H9 (cell line): ENCODE results near the gene ZNF318. TPM values are rescaled to one million over a fixed set of nuclear protein-coding genes. Genes with fewer than 3 reads are reported as not detected.

Source experiments
- DNase-seq: peaks from one replicate; pipeline ENCODE4 v3.0.0-alpha.2; 2017
- H2AFZ ChIP-seq: one replicate; pipeline ENCODE4 v1.6.1; 2013; ENCODE audit warnings: mild to moderate bottlenecking, low read length, control low read depth, moderate library complexity
- H2AK5ac ChIP-seq: 2 replicates; pipeline ENCODE4 v1.6.1; 2013; ENCODE audit warnings: low read length, control low read depth, mixed read lengths; ENCODE audit not compliant: insufficient read length
- H2BK120ac ChIP-seq: one replicate; pipeline ENCODE4 v1.6.1; 2013; ENCODE audit warnings: low read depth, mild to moderate bottlenecking, low read length, control low read depth, inconsistent platforms; ENCODE audit not compliant: poor library complexity, severe bottlenecking
- H2BK12ac ChIP-seq: 2 replicates; pipeline ENCODE4 v1.6.1; 2013; ENCODE audit warnings: low read length, control low read depth, mixed read lengths, low read depth; ENCODE audit not compliant: insufficient read length
- H2BK15ac ChIP-seq: 2 replicates; pipeline ENCODE4 v1.6.1; 2013; ENCODE audit warnings: low read depth, low read length, control low read depth
- H2BK20ac ChIP-seq: one replicate; pipeline ENCODE4 v1.6.1; 2013; ENCODE audit warnings: low read depth, mild to moderate bottlenecking, low read length, control low read depth, inconsistent platforms; ENCODE audit not compliant: poor library complexity, severe bottlenecking
- H2BK5ac ChIP-seq: 2 replicates; pipeline ENCODE4 v1.6.1; 2013; ENCODE audit warnings: low read length, control low read depth, mixed read lengths; ENCODE audit not compliant: insufficient read length
- H3K14ac ChIP-seq: 2 replicates; pipeline ENCODE4 v1.6.1; 2013; ENCODE audit warnings: low read length, control low read depth; ENCODE audit not compliant: insufficient read depth
- H3K18ac ChIP-seq: 2 replicates; pipeline ENCODE4 v1.6.1; 2013; ENCODE audit warnings: low read depth, mild to moderate bottlenecking, mixed read lengths, low read length, control low read depth; ENCODE audit not compliant: insufficient read length
- H3K23ac ChIP-seq: 2 replicates; pipeline ENCODE4 v1.6.1; 2013; ENCODE audit warnings: low read length, control low read depth, mixed read lengths, low read depth; ENCODE audit not compliant: insufficient read length
- H3K23me2 ChIP-seq: 2 replicates; pipeline ENCODE4 v1.6.1; 2013; ENCODE audit warnings: low read depth, mild to moderate bottlenecking, mixed read lengths, low read length, control low read depth; ENCODE audit not compliant: insufficient read length, poor library complexity, severe bottlenecking
- H3K27ac ChIP-seq: 2 replicates; pipeline ENCODE4 v1.5.1; 2013; ENCODE audit warnings: low read length, control low read depth, mixed read lengths, low read depth; ENCODE audit not compliant: insufficient read length
- H3K27me3 ChIP-seq: 2 replicates; pipeline ENCODE4 v1.6.1; 2013; ENCODE audit warnings: low read length, control low read depth, inconsistent platforms; ENCODE audit not compliant: insufficient read depth
- H3K4ac ChIP-seq: 2 replicates; pipeline ENCODE4 v1.6.1; 2013; ENCODE audit warnings: low read depth, mild to moderate bottlenecking, control low read depth, inconsistent platforms, low read length, moderate library complexity
- H3K4me1 ChIP-seq: 2 replicates; pipeline ENCODE4 v1.6.1; 2013; ENCODE audit warnings: low read length, control low read depth, inconsistent platforms; ENCODE audit not compliant: insufficient read depth
- H3K4me2 ChIP-seq: 2 replicates; pipeline ENCODE4 v1.6.1; 2013; ENCODE audit warnings: low read length, control low read depth, mixed read lengths; ENCODE audit not compliant: insufficient read length, insufficient read depth
- H3K56ac ChIP-seq: 2 replicates; pipeline ENCODE4 v1.6.1; 2013; ENCODE audit warnings: low read depth, mild to moderate bottlenecking, mixed read lengths, low read length, control low read depth; ENCODE audit not compliant: insufficient read length
- H3K79me1 ChIP-seq: 2 replicates; pipeline ENCODE4 v1.6.1; 2013; ENCODE audit warnings: low read depth, mild to moderate bottlenecking, moderate library complexity, low read length, control low read depth, inconsistent platforms; ENCODE audit not compliant: insufficient read depth, poor library complexity, severe bottlenecking
- H3K79me2 ChIP-seq: 2 replicates; pipeline ENCODE4 v1.6.1; 2013; ENCODE audit warnings: low read length, control low read depth, inconsistent platforms; ENCODE audit not compliant: insufficient read depth
- H3K9ac ChIP-seq: 2 replicates; pipeline ENCODE4 v1.6.1; 2013; ENCODE audit warnings: low read length, control low read depth, mixed read lengths; ENCODE audit not compliant: insufficient read length; ENCODE audit errors: extremely low read depth
- H3K9me3 ChIP-seq: one replicate; pipeline ENCODE4 v1.6.1; 2013; ENCODE audit warnings: low read depth, low read length, inconsistent platforms; ENCODE audit not compliant: control insufficient read depth
- H3T11ph ChIP-seq: one replicate; pipeline ENCODE4 v1.6.1; 2013; ENCODE audit warnings: mild to moderate bottlenecking, low read length, control low read depth, inconsistent platforms
- H4K20me1 ChIP-seq: one replicate; pipeline ENCODE4 v1.6.1; 2013; ENCODE audit not compliant: control insufficient read depth, insufficient read length, insufficient read depth
- H4K5ac ChIP-seq: 2 replicates; pipeline ENCODE4 v1.6.1; 2013; ENCODE audit warnings: low read depth, mild to moderate bottlenecking, mixed read lengths, low read length, control low read depth; ENCODE audit not compliant: insufficient read length
- H4K8ac ChIP-seq: replicated peaks from 2 replicates; pipeline ENCODE4 v1.6.1; 2013; ENCODE audit warnings: low read length, control low read depth, mixed read lengths, low read depth; ENCODE audit not compliant: insufficient read length
- H4K91ac ChIP-seq: 2 replicates; pipeline ENCODE4 v1.6.1; 2013; ENCODE audit warnings: low read depth, mild to moderate bottlenecking, moderate library complexity, mixed read lengths, low read length, control low read depth; ENCODE audit not compliant: insufficient read length
- H3K27ac Mint-ChIP-seq, 3 experiments: 2 replicates in 2 of 3; 3 replicates in 1 of 3; pipeline ENCODE4 v1.8.0; 2020 to 2021; ENCODE audit warnings: mixed read lengths in 3 of 3, mild to moderate bottlenecking in 1 of 3, moderate library complexity in 1 of 3
- H3K27me3 Mint-ChIP-seq: 2 replicates; pipeline ENCODE4 v1.8.0; 2021; ENCODE audit warnings: low read depth, mild to moderate bottlenecking, moderate library complexity, mixed read lengths
- H3K36me3 Mint-ChIP-seq, 3 experiments: 2 replicates in 2 of 3; 3 replicates in 1 of 3; pipeline ENCODE4 v1.8.0; 2020 to 2021; ENCODE audit warnings: low read depth in 3 of 3, mixed read lengths in 3 of 3; ENCODE audit not compliant: insufficient read depth in 1 of 3
- H3K4me1 Mint-ChIP-seq, 2 experiments: 2 replicates each; pipeline ENCODE4 v1.8.0; 2020; ENCODE audit warnings: mixed read lengths in 2 of 2
- H3K4me3 Mint-ChIP-seq, 2 experiments: 2 replicates in 1 of 2; 3 replicates in 1 of 2; pipeline ENCODE4 v1.8.0; 2020 to 2021; ENCODE audit warnings: mild to moderate bottlenecking in 2 of 2, mixed read lengths in 2 of 2, moderate library complexity in 1 of 2
- H3K9me3 Mint-ChIP-seq, 2 experiments: 2 replicates in 1 of 2; 3 replicates in 1 of 2; pipeline ENCODE4 v1.8.0; 2020; ENCODE audit warnings: mild to moderate bottlenecking in 2 of 2, mixed read lengths in 2 of 2, moderate library complexity in 1 of 2
- WGBS: extraction: QIAGEN DNeasy Blood & Tissue Kit; methylation state at CpG from one replicate; pipeline ENCODE4 v1.1.7; 2013; ENCODE audit warnings: missing lambda C conversion rate, low lambda C conversion rate, mixed read lengths; ENCODE audit not compliant: insufficient read length; ENCODE audit errors: extremely low coverage; 5-methylcytosine and 5-hydroxymethylcytosine counted together
- total RNA-seq: library from RNA; stranded (reverse); gene quantifications from 2 replicates; pipeline ENCODE4 v1.2.1, GENCODE V29; 2021
- TF ChIP-seq, protein P1 (sequence below): fragments of 200-600 bp; sonication (generic); conservative IDR thresholded peaks from 3 replicates; pipeline ENCODE4 v1.8.0; 2021; ENCODE audit warnings: antibody characterized with exemption, mild to moderate bottlenecking

The ZNF318 gene
- total RNA-seq, 1 experiment from 2014 or later = 16.3 TPM

DNA sequence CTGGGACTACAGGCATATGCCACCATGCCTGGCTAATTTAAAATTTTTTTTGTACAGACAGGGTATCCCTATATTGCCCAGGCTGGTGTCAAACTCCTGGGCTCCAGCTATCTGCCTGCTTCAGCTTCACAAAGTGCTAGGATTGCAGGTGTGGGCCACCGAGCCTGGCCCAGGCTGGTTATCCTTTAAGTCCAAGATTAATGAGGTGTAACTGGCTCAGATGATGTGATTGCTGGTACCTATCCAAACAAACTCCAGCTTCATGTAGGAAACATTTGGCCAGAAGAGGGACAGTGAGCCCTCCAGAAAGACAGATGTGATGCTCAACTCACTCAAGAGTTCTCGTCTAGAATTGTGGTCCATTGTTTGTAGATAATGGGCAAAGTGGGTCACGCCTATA, 9.2 kb upstream of the ZNF318 start:
- H3K27me3 ChIP-seq = no peaks in the 10 kb centered on the region
- DNase-seq = no peak
- no peak overlapping the region for H4K5ac ChIP-seq
- TF ChIP-seq, protein P1, sequence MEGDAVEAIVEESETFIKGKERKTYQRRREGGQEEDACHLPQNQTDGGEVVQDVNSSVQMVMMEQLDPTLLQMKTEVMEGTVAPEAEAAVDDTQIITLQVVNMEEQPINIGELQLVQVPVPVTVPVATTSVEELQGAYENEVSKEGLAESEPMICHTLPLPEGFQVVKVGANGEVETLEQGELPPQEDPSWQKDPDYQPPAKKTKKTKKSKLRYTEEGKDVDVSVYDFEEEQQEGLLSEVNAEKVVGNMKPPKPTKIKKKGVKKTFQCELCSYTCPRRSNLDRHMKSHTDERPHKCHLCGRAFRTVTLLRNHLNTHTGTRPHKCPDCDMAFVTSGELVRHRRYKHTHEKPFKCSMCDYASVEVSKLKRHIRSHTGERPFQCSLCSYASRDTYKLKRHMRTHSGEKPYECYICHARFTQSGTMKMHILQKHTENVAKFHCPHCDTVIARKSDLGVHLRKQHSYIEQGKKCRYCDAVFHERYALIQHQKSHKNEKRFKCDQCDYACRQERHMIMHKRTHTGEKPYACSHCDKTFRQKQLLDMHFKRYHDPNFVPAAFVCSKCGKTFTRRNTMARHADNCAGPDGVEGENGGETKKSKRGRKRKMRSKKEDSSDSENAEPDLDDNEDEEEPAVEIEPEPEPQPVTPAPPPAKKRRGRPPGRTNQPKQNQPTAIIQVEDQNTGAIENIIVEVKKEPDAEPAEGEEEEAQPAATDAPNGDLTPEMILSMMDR = no peak
- H3K36me3 Mint-ChIP-seq = no peaks in the 10 kb centered on the region
- H2BK12ac ChIP-seq = no peak overlapping the region
- no peak overlapping the region for H3T11ph ChIP-seq
- no CpG with 5 or more reads among the region's 3 CpGs for WGBS
- H3K4me2 ChIP-seq = no peak overlapping the region
- no peaks in the 10 kb centered on the region for H3K4me1 ChIP-seq
- H3K18ac ChIP-seq = no peak overlapping the region
- H2AFZ ChIP-seq = no peak overlapping the region
- H4K91ac ChIP-seq = no peak overlapping the region
- no peak overlapping the region for H2BK20ac ChIP-seq
- no peaks in the 10 kb centered on the region for H3K79me2 ChIP-seq
- no peak overlapping the region for H3K4me3 Mint-ChIP-seq
- H3K9me3 ChIP-seq = no peaks in the 10 kb centered on the region
- H3K79me1 ChIP-seq = no peaks in the 10 kb centered on the region
- H3K23me2 ChIP-seq = no peaks in the 10 kb centered on the region
- H3K9ac ChIP-seq = no peak overlapping the region
- no peaks in the 10 kb centered on the region for H3K4me1 Mint-ChIP-seq
- no peak overlapping the region for H2BK5ac ChIP-seq
- H3K27ac ChIP-seq = no peak overlapping the region
- no peak overlapping the region for H3K14ac ChIP-seq
- H3K27me3 Mint-ChIP-seq = peaks cover 19% of the 10 kb centered on the region
- no peak overlapping the region for H2AK5ac ChIP-seq
- no peak overlapping the region for H2BK120ac ChIP-seq
- H4K20me1 ChIP-seq = no peaks in the 10 kb centered on the region
- no peak overlapping the region for H4K8ac ChIP-seq
- H3K23ac ChIP-seq = no peak overlapping the region
- H3K27ac Mint-ChIP-seq = no peak overlapping the region
- H3K56ac ChIP-seq = no peak overlapping the region
- H2BK15ac ChIP-seq = no peak overlapping the region
- H3K9me3 Mint-ChIP-seq = no peaks in the 10 kb centered on the region
- no peak overlapping the region for H3K4ac ChIP-seq
